NCI-H146 treated with DMSO at 0.1 percent for 48 hours (cell line): ENCODE data around the gene UNC93B1.
"Not testable (repeated sequence)": the region's sequence is repeated elsewhere in the genome, so short reads cannot be mapped to it uniquely, and the experiment has no call there.

Source experiments
- DNase-seq: peaks from one replicate; lab custom pipeline; 2025; ENCODE audit not compliant: unreplicated experiment; lab: John Stamatoyannopoulos, UW

Gene UNC93B1

DNA sequence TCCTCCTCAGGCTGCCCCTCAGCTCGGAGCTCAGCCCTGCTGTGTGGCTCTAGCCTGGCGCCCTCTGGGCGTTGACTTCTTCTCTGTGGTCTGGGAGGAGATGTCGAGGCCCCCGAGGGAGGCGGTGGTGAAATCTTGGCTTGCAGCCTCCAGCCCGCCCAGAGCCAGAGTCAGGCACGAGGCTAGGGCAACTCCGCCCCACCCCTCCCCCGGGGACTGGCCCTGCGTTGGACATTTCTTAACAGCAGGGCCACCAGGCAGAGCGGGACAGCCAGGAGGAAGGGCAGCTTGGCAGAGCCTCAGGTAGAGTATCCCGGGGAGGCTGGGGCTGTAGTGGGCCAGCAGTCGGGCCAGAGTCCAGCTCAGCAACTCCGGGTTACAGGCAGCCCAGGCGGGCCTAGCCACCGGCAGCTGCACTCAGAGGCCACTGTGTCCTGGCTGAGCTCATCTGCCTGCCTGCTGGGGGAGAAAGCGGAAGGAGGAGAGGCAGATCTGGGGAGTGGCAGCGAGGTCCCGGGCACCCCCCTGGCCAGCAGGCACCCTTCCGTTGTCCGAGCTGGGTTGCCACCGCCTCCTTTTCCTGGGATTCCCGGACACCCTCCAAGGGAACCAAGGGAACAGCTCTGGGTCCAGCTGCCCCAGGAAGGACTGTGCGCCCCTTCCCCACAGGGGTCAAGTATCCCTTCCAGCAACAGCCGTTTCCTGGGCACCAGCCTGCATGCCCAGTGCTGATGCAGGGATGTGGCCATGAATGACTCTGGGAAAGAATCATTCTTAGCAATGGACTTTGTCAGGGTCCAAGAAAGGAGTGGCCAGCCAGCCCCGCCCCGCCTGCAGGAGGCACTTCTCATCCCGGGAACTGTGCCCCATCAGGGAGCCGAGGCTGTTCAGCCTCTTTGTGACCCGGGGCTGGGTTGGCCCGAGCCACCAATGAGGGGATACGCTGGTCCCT is 6.5 kb upstream of the UNC93B1 start, which contains the start of gene ALDH3B1:
Gene ALDH3B1 (plus strand): TSS at position 238 of the 952 bp plus-strand sequence. CDS start 4,971 bp downstream, outside the sequence.
- no peak for DNase-seq

DNA sequence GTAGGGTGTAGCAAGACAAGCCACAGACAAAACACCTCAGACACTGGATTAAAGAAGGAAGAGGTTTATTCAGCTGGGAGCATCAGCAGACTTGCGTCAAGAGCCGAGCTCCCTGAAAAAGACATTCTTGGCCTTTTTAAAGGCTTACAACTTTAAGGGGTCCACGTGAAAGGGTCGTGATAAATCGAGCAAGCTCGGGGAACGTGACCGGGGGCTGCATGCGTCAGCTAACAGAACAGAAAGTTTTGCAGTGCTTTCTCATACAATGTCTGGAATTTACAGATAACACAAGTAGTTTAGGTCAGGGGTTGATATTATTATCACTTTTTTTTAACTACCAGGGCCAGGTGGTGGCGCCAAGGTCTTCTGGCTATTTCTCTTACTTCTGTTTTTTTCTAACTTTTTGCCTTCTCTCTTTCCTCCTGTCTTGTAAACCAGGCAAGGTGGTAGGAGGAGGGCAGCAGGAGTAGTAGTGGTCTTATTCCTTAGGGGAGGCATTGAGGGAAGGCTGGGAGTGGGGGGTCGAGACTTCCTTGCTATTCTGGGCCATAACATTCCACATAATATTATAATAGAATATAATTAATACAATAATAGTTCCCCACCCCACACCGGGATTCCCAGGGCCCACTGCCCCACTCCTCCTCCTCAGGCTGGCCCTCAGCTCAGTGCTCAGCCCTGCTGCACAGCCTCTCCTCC is 5.6 kb upstream of the UNC93B1 start:
- DNase-seq: no peak

- DNase-seq: no peak
Observed at GRCh38 chr11:68008381-68009337, 4.8 kb upstream of the UNC93B1 start.

DNA sequence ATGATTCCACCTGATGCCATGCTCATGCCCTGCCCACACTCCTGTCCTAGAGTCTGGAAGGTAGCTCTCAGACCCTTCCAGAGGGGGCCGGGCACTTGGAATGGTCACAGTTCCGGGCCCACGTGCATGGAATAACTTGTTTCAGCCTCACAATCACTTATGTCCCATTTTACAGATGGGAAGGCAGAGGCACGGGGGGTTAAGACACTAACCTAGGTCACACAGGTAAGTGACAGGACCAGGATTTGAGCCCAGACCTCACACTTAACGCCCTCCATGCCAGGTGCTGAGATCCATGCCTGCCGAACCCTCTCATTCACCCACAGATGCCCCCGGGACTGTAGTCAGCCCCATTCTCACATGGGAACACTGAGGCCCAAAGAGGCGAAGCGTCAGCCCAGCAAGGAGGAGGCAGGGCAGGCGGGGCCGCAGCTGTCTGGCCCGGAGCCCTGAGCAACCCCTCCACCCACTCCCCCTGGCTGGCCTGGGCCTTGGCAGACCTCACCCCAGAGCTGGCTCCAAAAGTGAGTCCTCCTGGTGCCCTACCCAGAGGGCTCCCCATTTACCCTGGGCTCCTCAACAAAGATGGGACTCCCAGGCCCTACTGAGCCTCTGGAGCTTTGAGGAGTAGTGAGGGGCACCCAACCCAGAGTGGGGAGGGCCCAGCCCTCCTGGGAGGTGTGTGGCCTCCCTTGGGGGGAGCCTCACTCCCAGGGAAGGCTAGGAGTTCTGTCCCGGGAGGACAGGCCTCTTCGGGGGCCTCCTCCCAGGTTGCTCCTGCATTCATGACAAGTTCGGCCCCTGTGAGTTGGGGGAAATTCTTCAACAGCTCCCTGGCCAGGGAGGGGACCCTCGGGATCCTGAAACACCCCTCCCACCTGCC is 3.8 kb upstream of the UNC93B1 start:
- DNase-seq: no peak

DNA sequence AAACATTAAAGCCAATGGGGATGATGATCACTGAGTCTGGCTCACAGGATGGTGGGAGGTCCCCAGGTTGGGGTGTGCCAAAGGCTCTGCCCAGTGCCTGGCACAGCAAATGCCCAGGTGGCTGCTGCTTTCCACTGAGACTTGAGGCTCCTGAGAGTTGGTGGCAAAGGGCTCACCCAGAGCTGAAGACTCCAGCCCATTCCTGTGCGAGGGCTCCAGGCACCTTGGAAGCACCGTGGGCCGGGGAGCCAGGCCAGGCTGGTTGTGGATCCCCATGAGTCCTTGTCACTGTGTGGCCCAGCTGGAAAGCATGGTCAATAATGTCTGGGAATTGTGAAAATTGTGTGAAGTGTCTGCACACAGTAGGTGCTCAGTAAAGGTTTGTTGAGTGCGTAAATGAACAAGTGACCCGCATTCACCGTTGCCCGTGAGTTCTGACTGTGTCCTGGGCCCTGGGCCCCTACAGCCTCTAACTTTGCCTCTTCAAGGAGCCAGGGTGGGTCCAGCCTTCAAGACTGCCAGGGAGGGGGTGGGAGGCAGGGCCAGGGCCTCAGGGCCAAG is 2.8 kb upstream of the UNC93B1 start:
- no peak for DNase-seq

DNA sequence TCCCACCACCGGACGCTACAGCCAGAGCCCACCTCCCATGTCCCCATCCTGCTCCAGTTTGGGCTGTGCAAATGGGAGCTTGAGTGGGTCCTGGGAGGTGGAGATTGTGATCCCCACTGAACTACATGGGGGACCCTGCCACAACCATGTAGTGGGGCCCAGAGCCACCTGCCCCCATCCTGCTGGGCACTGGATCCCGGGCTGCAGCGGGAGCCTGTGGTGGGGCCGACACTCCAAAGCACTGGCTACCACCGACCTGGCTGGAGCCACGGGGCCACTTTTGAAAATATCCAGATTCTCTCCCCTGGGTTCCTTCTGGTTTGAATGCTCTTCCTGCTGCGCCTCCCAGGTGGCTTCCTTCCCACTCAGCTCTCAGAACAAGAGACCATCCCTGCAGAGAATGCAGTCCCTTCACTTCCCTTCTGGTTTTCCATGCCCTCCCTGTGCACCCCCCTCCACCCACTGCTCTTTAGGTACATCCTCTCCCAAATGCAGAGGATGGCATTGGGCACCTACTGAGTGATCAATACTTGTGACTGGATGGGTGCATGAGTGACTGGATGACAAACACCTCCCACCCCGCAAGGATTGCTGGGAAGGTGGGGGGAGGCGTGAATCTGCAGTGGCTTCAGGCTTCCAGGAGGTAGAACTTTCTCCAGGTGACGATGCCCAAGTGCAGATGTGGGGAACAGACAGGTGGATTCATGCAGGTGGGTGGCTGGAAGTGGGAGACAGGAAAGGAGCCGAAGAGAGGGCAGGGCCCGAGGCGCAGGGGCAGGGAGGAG is 846 bp upstream of the UNC93B1 start:
- DNase-seq: peak; percentile 36

- no peak for DNase-seq
Observed at GRCh38 chr11:68002938-68003845, 705 bp downstream of the UNC93B1 start.

- DNase-seq: no peak
Observed at GRCh38 chr11:68002575-68002937, 1.3 kb downstream of the UNC93B1 start.

DNA sequence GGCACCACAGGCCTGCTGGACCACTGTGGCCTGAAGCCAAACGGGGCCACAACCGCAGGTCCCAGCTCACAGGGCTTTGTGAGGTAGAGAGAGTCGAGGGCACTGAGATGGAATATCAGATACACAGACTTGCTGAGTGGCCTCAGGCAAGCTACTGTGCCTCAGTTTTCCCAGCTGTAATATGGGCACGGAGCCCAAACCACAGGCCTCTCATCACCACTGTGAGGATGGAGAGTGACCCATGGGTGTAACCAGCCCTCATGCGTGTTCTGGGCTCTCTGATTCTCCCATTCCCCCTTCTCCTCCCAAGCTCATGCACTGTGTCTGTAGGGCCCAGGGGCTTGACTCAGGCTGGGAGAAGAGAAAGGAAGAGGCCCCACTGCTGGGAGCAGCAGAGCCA is 4.2 kb downstream of the UNC93B1 start:
- no peak for DNase-seq

GRCh38 chr11:67999201-67999629 is 4.7 kb downstream of the UNC93B1 start:
- DNase-seq: no peak

DNA sequence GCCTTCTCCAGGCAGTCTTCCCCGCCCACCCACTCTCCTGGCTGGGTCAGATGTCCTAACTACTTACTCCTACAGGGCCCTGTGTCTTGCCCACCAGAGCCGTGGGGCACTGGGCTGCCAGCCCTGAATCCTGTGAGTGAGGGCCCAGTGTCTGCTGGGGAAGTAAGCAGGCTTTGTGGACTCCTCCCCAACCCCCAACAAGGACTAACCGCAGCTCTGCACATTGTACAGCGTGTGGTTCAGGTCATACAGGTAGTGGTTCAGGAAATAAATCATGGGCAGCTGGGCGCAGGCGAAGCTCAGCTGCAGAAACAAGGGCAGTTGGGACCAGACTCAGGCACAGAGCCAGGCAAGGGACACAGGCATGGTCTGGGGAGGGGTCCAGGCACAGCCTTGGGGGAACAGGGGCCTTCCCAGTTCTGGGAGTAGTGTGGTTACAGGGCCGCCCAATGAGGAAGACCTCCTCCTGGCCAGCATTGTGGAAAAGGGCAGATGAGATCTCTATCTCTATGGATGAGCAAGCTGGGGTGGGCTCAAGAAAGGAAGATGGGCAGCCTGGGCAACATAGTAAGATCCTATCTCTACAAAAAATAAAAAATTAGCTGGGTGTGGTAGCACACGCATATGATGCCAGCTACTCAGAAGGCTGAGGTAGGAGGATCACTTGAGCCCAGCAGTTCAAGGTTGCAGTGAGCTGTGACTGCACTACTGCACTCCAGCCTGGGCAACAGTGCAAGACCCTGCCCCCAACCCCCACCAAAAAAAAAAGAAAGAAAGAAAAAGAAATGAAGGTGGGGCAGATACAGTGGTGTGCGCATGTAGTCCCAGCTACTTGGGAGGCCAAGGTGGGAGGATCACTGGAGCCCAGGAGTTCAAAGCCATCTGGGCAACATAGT is 5.5 kb downstream of the UNC93B1 start:
- no peak for DNase-seq

GRCh38 chr11:67997475-67997921 is 6.4 kb downstream of the UNC93B1 start:
- DNase-seq: no peak

- no peak for DNase-seq
Observed at GRCh38 chr11:67996622-67997474, 7.0 kb downstream of the UNC93B1 start.

GRCh38 chr11:67996051-67996450 is 7.8 kb downstream of the UNC93B1 start:
- no peak for DNase-seq

GRCh38 chr11:67995579-67995978 is 8.3 kb downstream of the UNC93B1 start:
- not testable (repeated sequence) for DNase-seq

DNA sequence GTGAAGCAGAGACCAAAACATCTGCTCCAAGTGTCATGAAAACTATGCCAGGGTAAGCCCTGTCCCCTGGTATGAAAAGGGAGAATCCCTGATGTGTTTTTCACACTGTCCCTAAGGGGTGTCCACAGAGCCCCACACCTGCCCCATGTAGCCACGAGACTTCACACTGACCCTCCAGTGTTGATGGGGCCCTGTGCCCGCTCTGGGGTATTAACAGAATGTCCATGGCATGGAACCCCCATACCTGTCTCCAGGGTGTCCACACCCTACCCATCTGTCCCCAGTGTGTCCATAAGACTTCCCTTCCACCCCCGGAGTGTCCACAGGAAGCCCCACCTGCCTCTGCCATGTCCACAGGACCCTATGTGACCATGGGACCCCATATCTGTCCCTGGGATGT is 8.8 kb downstream of the UNC93B1 start:
- DNase-seq: not testable (repeated sequence)
